ENCODE data around the gene DDHD1.

DDHD1 gene

GRCh38 chr14:53027041-53027440 lies 126.1 kb downstream of the DDHD1 start:
- TF ChIP-seq CTCF (IDR thresholded peaks at IDR 0.05; ENCODE audit: low read depth, low read length) = no peak
- DNase-seq (ENCODE audit: extremely low read depth, low read depth) = no peak

GRCh38 chr14:53023325-53023724 lies 129.8 kb downstream of the DDHD1 start:
- DNase-seq (ENCODE audit: extremely low read depth, low read depth) = no peak
- no peak for TF ChIP-seq CTCF (IDR thresholded peaks at IDR 0.05; ENCODE audit: low read depth, low read length)

- no peak for DNase-seq (ENCODE audit: extremely low read depth, low read depth)
Measured at GRCh38 chr14:53022593-53022992, 130.5 kb downstream of the DDHD1 start.

GRCh38 chr14:53020193-53020932 lies 132.8 kb downstream of the DDHD1 start:
- TF ChIP-seq CTCF (IDR thresholded peaks at IDR 0.05; ENCODE audit: low read depth, low read length) = no peak
- DNase-seq (ENCODE audit: extremely low read depth, low read depth) = no peak

More at GRCh38 chr14:53022593-53022992, 130.5 kb downstream of the DDHD1 start:
- TF ChIP-seq CTCF (IDR thresholded peaks at IDR 0.05; ENCODE audit: low read depth, low read length) = no peak

GRCh38 chr14:53019406-53019805 lies 133.7 kb downstream of the DDHD1 start:
- no peak for TF ChIP-seq CTCF (IDR thresholded peaks at IDR 0.05; ENCODE audit: low read depth, low read length)
- no peak for DNase-seq (ENCODE audit: extremely low read depth, low read depth)

- TF ChIP-seq CTCF (IDR thresholded peaks at IDR 0.05; ENCODE audit: low read depth, low read length) = no peak
- DNase-seq (ENCODE audit: extremely low read depth, low read depth) = no peak
Measured at GRCh38 chr14:53017837-53018236, 135.3 kb downstream of the DDHD1 start.

- TF ChIP-seq CTCF (IDR thresholded peaks at IDR 0.05; ENCODE audit: low read depth, low read length) = no peak
- no peak for DNase-seq (ENCODE audit: extremely low read depth, low read depth)
Measured at GRCh38 chr14:53016919-53017318, 136.2 kb downstream of the DDHD1 start.

Data from AG09319 (cell line).